Breast epithelium (tissue), 4 donors: ENCODE measurements around the gene NSUN2. TPM values are rescaled to one million over a fixed set of nuclear protein-coding genes. Genes with fewer than 3 reads are reported as not detected.
"Not testable (repeated sequence)": the region's sequence is repeated elsewhere in the genome, so short reads cannot be mapped to it uniquely, and the experiment has no call there.

Experiments
- DNase-seq, 2 donors: peaks; one replicate each; pipeline ENCODE4 v3.0.0-alpha.2; 2019; ENCODE audit warnings: low spot score in 2 of 2
- H3K27ac ChIP-seq, 2 donors: fragments of 200-600 bp; sonication (generic) in 1 of 2; one replicate each; pipeline ENCODE4 v1.5.1; 2016 to 2019; ENCODE audit warnings: mild to moderate bottlenecking in 1 of 2
- H3K27me3 ChIP-seq, 2 donors: fragments of 200-600 bp; sonication (generic) in 1 of 2; one replicate each; pipeline versions ENCODE4 v1.5.1 to v1.6.0; 2017 to 2019; ENCODE audit warnings: control low read depth in 1 of 2, mild to moderate bottlenecking in 1 of 2
- H3K36me3 ChIP-seq: fragments of 200-600 bp; one replicate; pipeline ENCODE4 v1.5.1; 2019
- H3K4me1 ChIP-seq, 2 donors: fragments of 200-600 bp; sonication (generic); one replicate each; pipeline ENCODE4 v1.5.1; 2016 to 2019; ENCODE audit warnings: control low read depth in 1 of 2
- H3K4me3 ChIP-seq, 3 donors: fragments of 200-600 bp; sonication (generic); 1 replicate in 2 of 3; 2 replicates in 1 of 3; pipeline ENCODE4 v1.5.1; 2016 to 2019; ENCODE audit warnings: mild to moderate bottlenecking in 3 of 3, moderate library complexity in 2 of 3
- H3K9me3 ChIP-seq, 2 donors: fragments of 200-600 bp; sonication (generic) in 1 of 2; one replicate each; pipeline ENCODE4 v1.5.1; 2016 to 2019; ENCODE audit warnings: control low read depth in 1 of 2
- CTCF ChIP-seq, 3 donors: fragments of 450-650 bp; IDR thresholded peaks; one replicate each; pipeline ENCODE4 v1.5.1; 2016 to 2017; ENCODE audit warnings: antibody characterized with exemption in 3 of 3, mild to moderate bottlenecking in 3 of 3, moderate library complexity in 3 of 3
- POLR2A ChIP-seq: fragments of 450-650 bp; IDR thresholded peaks from one replicate; pipeline ENCODE4 v1.6.1; 2016; ENCODE audit warnings: antibody characterized with exemption, mild to moderate bottlenecking, moderate library complexity
- POLR2AphosphoS5 ChIP-seq, 3 donors: sonication (generic); formaldehyde crosslinking; IDR thresholded peaks; one replicate each; pipeline ENCODE4 v1.6.1; 2017; ENCODE audit warnings: antibody characterized with exemption in 3 of 3
- intact Hi-C: fragments of 100-400 bp; cut with DNase I; formaldehyde crosslinking; loops from one replicate; pipeline ENCODE4 v1.15.1; 2023; ENCODE audit warnings: low total_unique reads
- total RNA-seq, 3 donors: library from RNA; depleted of rRNA; stranded (reverse); fragments of >200 nt; gene quantifications; one replicate each; pipeline ENCODE4 v1.1.0, GENCODE V29; 2016

NSUN2 gene
- total RNA-seq, 3 donors from 2014 or later = 36.8 to 58.7 (median 55.6) TPM

DNA sequence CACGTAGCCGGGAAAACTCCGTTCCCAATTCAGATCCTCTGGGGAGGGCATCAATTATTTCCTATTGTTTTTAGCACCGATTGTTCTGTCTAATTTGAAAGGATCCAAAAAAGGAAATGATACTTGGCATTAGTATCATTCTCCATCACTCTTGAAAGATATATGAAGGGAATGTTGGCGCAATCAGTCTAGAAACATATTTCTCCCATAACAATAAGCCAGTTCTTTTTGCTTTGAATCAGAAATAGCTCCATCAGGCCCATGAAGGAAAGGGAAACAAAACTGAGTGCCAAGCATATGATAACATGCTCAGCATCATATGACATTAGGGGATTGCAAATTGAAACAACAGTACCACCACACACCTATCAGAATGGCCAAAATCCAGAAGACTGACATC is 40.2 kb upstream of the NSUN2 start:
- Histone ChIP-seq H3K9me3 (no peaks in the 10 kb centered on the region), H3K27me3 (no peaks in the 10 kb centered on the region), H3K36me3 (no peaks in the 10 kb centered on the region), H3K27ac (no peak overlapping the region), H3K4me1 (no peaks in the 10 kb centered on the region), H3K4me3 (no peak overlapping the region)
- TF ChIP-seq POLR2A = no peak
- no peak for TF ChIP-seq CTCF (IDR thresholded peaks at IDR 0.05)
- no peak for TF ChIP-seq POLR2AphosphoS5 (IDR thresholded peaks at IDR 0.05)
- no peak for DNase-seq
- intact Hi-C loops = no loop called here

GRCh38 chr5:6668717-6669116 is 35.9 kb upstream of the NSUN2 start:
- H3K4me1 ChIP-seq, H3K27ac ChIP-seq, H3K9me3 ChIP-seq, intact Hi-C loops, H3K27me3 ChIP-seq, H3K4me3 ChIP-seq, H3K36me3 ChIP-seq, DNase-seq: not testable (repeated sequence)

DNA sequence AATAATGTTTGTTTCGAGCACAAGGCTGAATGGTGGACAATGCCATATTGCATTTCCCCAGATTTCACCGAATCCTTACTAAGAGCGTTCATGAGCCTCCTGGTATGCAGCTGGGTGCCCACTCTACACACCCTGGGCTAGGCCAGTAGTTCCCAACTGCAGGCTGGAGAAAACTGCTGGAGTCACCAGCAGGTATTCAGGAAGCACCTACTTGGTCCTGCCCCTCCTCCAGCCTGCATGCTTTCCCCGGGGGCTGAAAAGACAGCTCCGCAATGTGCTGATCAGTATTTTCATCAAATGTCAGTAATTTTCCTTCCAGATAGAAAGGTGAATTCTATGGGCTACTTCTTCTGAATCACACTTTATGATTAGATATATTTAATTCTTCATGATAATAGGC is 34.8 kb upstream of the NSUN2 start:
- no peak for TF ChIP-seq CTCF (IDR thresholded peaks at IDR 0.05)
- TF ChIP-seq POLR2A = no peak
- no peak for TF ChIP-seq POLR2AphosphoS5 (IDR thresholded peaks at IDR 0.05)
- H3K4me1 ChIP-seq = no peaks in the 10 kb centered on the region
- intact Hi-C loops = no loop called here
- no peak overlapping the region for H3K27ac ChIP-seq
- no peaks in the 10 kb centered on the region for H3K27me3 ChIP-seq
- no peaks in the 10 kb centered on the region for H3K9me3 ChIP-seq
- DNase-seq = no peak
- H3K4me3 ChIP-seq = no peak overlapping the region
- H3K36me3 ChIP-seq = no peaks in the 10 kb centered on the region

- no peak overlapping the region for H3K27ac ChIP-seq
- H3K4me3 ChIP-seq = no peak overlapping the region
- H3K36me3 ChIP-seq = no peaks in the 10 kb centered on the region
- no peaks in the 10 kb centered on the region for H3K9me3 ChIP-seq
- DNase-seq = no peak
- no peaks in the 10 kb centered on the region for H3K4me1 ChIP-seq
- TF ChIP-seq POLR2A = no peak
- no peak for TF ChIP-seq POLR2AphosphoS5 (IDR thresholded peaks at IDR 0.05)
- TF ChIP-seq CTCF (IDR thresholded peaks at IDR 0.05) = no peak
- H3K27me3 ChIP-seq = no peaks in the 10 kb centered on the region
- intact Hi-C loops = no loop called here
These were observed 33.9 kb upstream of the NSUN2 start for GRCh38 chr5:6666762-6667161.

DNA sequence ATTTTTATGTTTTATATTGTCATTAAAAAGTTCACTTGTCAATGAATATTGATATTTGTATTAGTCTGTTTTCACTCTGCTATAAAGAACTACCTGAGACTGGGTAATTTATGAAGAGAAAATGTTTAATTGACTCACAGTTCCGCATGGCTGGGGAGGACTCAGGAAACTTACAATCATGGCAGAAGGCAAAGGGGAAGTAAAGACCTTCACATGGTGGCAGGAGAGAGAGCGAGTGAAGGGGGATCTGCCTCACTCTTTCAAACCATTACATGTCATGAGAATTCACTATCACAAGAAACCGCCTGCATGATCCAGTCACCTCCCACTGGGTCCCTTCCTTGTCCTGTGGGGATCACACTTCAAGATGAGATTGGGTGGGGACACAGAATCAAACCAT is 27.8 kb upstream of the NSUN2 start:
- intact Hi-C loops = no loop called here
- TF ChIP-seq POLR2AphosphoS5 (IDR thresholded peaks at IDR 0.05) (no peak), CTCF (IDR thresholded peaks at IDR 0.05) (no peak), POLR2A (no peak)
- Histone ChIP-seq H3K9me3 (peaks cover 7 to 9% of the 10 kb centered on the region in 2 donors), H3K27ac (no peak overlapping the region), H3K4me3 (no peak overlapping the region), H3K27me3 (no peaks in the 10 kb centered on the region), H3K36me3 (peaks cover 10% of the 10 kb centered on the region), H3K4me1 (no peaks in the 10 kb centered on the region)
- DNase-seq = no peak
